ENCODE measurements around the gene TRIB2.

DNA sequence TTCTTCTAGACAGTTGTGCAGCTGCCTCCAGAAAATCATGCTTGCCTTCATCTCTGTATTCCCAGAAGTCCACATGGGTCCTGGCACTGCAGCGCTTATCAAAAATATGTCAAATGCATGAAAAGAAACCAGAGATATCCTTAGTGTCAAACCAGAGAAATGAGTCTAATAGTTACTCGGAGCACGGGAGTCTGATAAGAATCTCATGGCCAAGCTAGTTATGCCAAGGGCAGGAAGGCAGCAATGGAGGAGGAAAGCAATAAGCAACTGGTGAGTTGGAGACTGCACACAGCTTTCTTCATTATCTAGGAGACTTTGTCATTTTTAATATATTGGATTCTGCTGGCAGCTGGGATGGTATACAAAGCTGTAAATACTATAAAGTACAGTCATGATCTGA, 38.6 kb downstream of the TRIB2 start:
- TF ChIP-seq SUZ12 (IDR thresholded peaks at IDR 0.05) (no peak), FOXK2 (IDR thresholded peaks at IDR 0.05) (no peak), SP1 (IDR thresholded peaks at IDR 0.05) (no peak), ARNT (IDR thresholded peaks at IDR 0.05) (no peak), BHLHE40 (IDR thresholded peaks at IDR 0.05; ENCODE audit: borderline replicate concordance) (no peak), FOXM1 (IDR thresholded peaks at IDR 0.05; ENCODE audit: borderline replicate concordance) (no peak), FOXA1 (IDR thresholded peaks at IDR 0.05) (no peak), HDGF (IDR thresholded peaks at IDR 0.05; ENCODE audit: borderline replicate concordance) (no peak), ELF4 (IDR thresholded peaks at IDR 0.05) (no peak), CTBP1 (IDR thresholded peaks at IDR 0.05; ENCODE audit: borderline replicate concordance) (no peak), ZNF384 (IDR thresholded peaks at IDR 0.05) (no peak), TARDBP (IDR thresholded peaks at IDR 0.05) (no peak), L3MBTL2 (conservative IDR thresholded peaks at IDR 0.05) (no peak)
- TF ChIP-seq, protein P1, sequence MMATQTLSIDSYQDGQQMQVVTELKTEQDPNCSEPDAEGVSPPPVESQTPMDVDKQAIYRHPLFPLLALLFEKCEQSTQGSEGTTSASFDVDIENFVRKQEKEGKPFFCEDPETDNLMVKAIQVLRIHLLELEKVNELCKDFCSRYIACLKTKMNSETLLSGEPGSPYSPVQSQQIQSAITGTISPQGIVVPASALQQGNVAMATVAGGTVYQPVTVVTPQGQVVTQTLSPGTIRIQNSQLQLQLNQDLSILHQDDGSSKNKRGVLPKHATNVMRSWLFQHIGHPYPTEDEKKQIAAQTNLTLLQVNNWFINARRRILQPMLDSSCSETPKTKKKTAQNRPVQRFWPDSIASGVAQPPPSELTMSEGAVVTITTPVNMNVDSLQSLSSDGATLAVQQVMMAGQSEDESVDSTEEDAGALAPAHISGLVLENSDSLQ (IDR thresholded peaks at IDR 0.05), result no peak
